Gastrocnemius medialis (tissue), 4 donors: ENCODE results near the gene MGMT.

Source experiments
- POLR2A ChIP-seq, 2 donors: fragments of 450-650 bp; IDR thresholded peaks; one replicate each; pipeline ENCODE4 v1.6.1; 2017; ENCODE audit warnings: antibody characterized with exemption in 2 of 2, mild to moderate bottlenecking in 2 of 2, moderate library complexity in 2 of 2
- TF ChIP-seq, protein P1 (sequence below), 5 experiments: fragments of 450-650 bp in 3 of 5; fragments of 200-600 bp in 2 of 5; sonication (generic) in 2 of 5; IDR thresholded peaks in 4 of 5; conservative IDR thresholded peaks in 1 of 5; 1 replicate in 4 of 5; 2 replicates in 1 of 5; pipeline ENCODE4 v1.5.1; 2016 to 2019; ENCODE audit warnings: antibody characterized with exemption in 5 of 5, mild to moderate bottlenecking in 3 of 5, moderate library complexity in 3 of 5

DNA sequence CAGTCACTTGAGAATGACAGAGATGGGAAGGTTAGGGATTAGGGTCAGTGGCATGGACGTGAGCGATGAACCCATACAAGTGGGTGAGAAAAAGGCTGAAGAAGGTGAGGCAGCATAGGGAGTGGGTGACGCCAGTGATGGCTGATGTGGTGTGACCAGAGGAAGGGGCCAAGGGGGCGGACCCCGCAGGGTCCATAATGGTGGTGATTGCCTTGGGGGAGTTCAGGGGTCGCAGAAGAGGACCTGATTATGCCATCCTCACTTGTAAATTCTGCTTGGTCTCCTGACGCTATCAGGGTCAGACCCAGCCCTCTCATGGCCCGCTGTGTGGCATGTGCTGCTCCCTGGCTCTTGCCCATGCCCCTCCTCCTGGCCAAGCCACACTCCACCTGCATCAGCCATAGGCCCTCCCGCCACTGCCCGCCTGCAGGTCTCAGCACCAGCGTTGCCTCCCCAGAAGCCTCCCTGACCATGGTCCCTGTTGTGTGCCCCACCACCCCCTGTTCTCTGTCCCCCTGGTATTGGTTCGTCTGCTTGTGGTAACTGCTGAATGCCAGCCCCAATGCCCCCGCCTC is 261.3 kb downstream of the MGMT start:
- TF ChIP-seq, protein P1, sequence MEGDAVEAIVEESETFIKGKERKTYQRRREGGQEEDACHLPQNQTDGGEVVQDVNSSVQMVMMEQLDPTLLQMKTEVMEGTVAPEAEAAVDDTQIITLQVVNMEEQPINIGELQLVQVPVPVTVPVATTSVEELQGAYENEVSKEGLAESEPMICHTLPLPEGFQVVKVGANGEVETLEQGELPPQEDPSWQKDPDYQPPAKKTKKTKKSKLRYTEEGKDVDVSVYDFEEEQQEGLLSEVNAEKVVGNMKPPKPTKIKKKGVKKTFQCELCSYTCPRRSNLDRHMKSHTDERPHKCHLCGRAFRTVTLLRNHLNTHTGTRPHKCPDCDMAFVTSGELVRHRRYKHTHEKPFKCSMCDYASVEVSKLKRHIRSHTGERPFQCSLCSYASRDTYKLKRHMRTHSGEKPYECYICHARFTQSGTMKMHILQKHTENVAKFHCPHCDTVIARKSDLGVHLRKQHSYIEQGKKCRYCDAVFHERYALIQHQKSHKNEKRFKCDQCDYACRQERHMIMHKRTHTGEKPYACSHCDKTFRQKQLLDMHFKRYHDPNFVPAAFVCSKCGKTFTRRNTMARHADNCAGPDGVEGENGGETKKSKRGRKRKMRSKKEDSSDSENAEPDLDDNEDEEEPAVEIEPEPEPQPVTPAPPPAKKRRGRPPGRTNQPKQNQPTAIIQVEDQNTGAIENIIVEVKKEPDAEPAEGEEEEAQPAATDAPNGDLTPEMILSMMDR (IDR thresholded peaks at IDR 0.05 in 4 of 5, conservative IDR thresholded peaks at IDR 0.05 in 1 of 5): no peak
- no peak for TF ChIP-seq POLR2A (IDR thresholded peaks at IDR 0.05)
